DMS153 treated with DMSO at 0.1 percent for 48 hours (cell line): ENCODE measurements around the gene CARNS1.
A peak's percentile ranks its signal among the peaks of the same experiment; 100 is the strongest.

Source experiments
- DNase-seq: peaks from one replicate; lab custom pipeline; 2025; ENCODE audit not compliant: unreplicated experiment; lab: John Stamatoyannopoulos, UW

CARNS1 gene

GRCh38 chr11:67376063-67376820, 39.2 kb upstream of the CARNS1 start:
- no peak for DNase-seq

- DNase-seq, result no peak
These were observed 38.3 kb upstream of the CARNS1 start for GRCh38 chr11:67376873-67377808.

GRCh38 chr11:67378544-67378943, 36.9 kb upstream of the CARNS1 start:
- no peak for DNase-seq

- DNase-seq, result no peak
These were observed 36.1 kb upstream of the CARNS1 start for GRCh38 chr11:67379061-67380058.

- no peak for DNase-seq
These were observed 34.1 kb upstream of the CARNS1 start for GRCh38 chr11:67381244-67381972.

- DNase-seq, result no peak
These were observed 33.0 kb upstream of the CARNS1 start for GRCh38 chr11:67382276-67383136.

- no peak for DNase-seq
These were observed 30.6 kb upstream of the CARNS1 start for GRCh38 chr11:67384851-67385366.

- DNase-seq, result no peak
These were observed 28.4 kb upstream of the CARNS1 start for GRCh38 chr11:67387069-67387468.

GRCh38 chr11:67387518-67387917, 28.0 kb upstream of the CARNS1 start:
- no peak for DNase-seq

- peak; percentile 18 for DNase-seq
These were observed 26.0 kb upstream of the CARNS1 start for GRCh38 chr11:67389477-67389876.

GRCh38 chr11:67390947-67391303, 24.6 kb upstream of the CARNS1 start:
- DNase-seq, result no peak

GRCh38 chr11:67391304-67392182, 23.9 kb upstream of the CARNS1 start, which contains the start of gene RAD9A:
RAD9A (plus strand) TSS chr11:67391986; CDS start chr11:67392045, 59 bp downstream.
- peak; percentile 82 for DNase-seq

- DNase-seq, result no peak
These were observed 23.2 kb upstream of the CARNS1 start for GRCh38 chr11:67392183-67392715.

GRCh38 chr11:67393437-67393836, 22.0 kb upstream of the CARNS1 start:
- DNase-seq, result no peak

- no peak for DNase-seq
These were observed 21.5 kb upstream of the CARNS1 start for GRCh38 chr11:67393990-67394389.

GRCh38 chr11:67395555-67396258, 19.8 kb upstream of the CARNS1 start:
- no peak for DNase-seq

GRCh38 chr11:67396259-67396581, 19.3 kb upstream of the CARNS1 start:
- DNase-seq, result no peak
